HG02870 (cell line): ENCODE data around the gene RXFP1.

Source experiments
- ATAC-seq: cut with Tn5 transposase; IDR thresholded peaks from one replicate; pipeline ENCODE4 v1.9.1; 2021; ENCODE audit warnings: mild to moderate bottlenecking, moderate library complexity; ENCODE audit not compliant: unreplicated experiment

The RXFP1 gene

DNA sequence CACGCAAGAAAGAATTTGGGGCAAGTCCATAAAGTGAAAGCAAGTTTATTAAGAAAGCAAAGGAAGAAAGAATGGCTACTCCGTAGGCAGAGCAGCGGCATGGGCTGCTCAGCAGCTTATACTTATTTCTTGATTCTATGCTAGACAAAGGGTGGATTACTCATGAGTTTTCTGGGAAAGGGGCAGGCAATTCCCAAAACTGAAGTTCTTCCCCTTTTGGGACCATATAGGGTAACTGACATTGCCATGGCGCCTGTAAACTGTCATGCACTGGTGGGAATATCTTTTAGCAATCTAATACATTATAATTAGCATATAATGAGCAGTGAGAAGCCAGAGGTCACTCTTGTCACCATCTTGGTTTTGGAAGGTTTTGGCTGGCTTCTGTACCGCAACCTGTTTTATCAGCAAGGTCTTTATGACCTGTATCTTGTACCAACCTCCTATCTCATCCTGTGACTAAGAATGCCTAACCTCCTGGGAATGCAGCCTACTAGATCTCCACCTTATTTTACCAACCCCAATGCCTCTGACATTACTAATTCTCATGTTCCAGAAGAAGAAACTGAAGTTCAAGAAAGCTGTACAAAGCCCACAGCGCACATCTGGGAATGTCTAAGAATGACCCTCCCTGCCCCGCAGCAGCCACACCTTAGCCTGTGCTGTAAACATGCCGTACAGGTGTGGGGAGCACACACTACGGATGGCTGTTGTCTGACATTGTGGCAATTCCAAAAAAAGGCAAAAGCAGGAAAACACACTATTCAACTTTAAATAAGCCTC lies 18.6 kb downstream of the RXFP1 start:
- no peak for ATAC-seq

DNA sequence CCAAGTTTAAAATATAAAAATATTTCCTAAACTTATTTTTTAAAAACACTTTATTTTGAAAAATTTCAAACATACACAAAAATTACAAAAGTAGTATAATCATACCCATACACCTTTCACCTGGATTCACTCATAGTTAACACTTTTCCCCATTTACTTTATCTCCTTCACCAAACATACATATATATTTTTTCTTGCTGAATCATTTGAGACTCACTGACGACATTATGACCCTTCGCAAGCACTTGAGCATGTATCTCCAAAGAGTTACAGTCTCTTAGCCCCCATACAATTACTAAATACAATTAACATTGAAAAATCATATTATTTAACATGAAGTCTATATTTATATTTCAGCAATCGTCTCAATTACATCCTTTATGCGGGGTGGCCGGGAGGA lies 19.8 kb downstream of the RXFP1 start:
- ATAC-seq = no peak

GRCh38 chr4:158543191-158543590 lies 21.5 kb downstream of the RXFP1 start:
- no peak for ATAC-seq

DNA sequence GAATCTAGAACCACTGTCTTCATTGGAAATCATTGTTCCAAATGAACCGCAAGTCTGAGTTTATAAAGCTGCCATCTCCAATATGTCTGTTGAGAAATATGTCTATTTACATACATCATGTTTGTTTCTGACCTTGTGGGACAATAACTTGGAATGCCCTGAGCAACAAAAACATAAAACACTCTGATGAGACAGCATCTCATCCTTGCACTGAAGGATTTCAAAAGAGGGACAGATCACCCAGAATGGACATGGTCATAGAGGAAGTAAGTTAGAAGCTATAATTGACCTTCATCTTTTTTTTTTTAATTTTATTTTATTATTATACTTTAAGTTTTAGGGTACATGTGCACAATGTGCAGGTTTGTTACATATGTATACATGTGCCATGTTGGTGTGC lies 22.5 kb downstream of the RXFP1 start:
- no peak for ATAC-seq

GRCh38 chr4:158553364-158553763 lies 31.7 kb downstream of the RXFP1 start:
- ATAC-seq = no peak

DNA sequence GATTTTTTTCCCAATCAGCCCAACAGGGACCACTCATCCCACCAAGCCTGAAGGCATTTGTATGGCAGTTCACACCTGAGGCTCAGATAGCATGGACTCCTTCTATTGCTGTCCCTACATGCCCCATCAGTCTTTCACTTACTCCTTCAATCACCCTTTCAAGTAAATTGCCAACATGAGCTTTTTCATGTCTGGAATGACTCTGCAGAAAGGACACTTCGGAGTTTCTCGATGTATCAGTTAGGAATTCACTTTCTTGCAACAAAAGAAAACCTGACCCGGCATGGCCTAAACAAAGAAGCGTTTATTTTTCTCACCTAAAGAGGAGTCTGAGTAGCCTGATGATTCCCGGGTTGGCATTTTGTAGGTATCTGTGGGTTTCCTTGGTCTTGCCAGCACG lies 38.6 kb downstream of the RXFP1 start:
- no peak for ATAC-seq

GRCh38 chr4:158566860-158567259 lies 45.2 kb downstream of the RXFP1 start:
- no peak for ATAC-seq

- no peak for ATAC-seq
Observed at GRCh38 chr4:158571736-158572135, 50.1 kb downstream of the RXFP1 start.

DNA sequence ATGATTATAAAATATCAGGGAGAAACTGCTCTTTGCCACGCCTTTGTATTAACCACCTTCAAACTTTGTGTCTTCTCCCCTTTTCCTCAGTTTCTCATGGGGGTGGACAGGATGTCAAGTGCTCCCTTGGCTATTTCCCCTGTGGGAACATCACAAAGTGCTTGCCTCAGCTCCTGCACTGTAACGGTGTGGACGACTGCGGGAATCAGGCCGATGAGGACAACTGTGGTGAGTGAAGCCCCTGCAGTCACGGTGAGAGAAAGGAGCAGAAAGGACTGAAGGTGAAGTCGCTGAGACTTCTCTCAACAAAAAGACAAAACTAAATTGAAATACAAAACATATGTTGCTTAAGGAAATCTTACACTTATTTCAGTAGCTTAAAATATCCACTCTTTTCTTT lies 50.9 kb downstream of the RXFP1 start:
- ATAC-seq = no peak

- no peak for ATAC-seq
Observed at GRCh38 chr4:158578476-158578875, 56.8 kb downstream of the RXFP1 start.

DNA sequence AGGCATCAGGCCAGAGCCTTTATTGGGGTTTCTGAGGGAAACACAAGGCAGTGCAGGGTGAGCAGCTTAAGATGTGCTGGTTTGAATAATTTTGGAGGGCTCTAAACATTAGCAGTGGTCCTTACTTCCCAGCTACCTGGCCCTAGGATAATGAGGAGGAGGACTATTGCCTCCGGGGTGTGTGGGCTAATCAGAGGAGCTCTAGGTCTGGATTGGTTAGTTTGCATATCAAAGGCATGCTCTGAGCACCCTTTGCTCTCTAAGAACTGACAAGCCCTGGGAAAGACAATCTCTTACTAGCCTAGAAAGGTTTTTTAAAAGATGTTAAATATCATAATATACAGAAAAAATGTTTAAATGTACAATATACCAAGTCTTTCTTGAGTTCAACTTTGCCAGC lies 58.4 kb downstream of the RXFP1 start:
- no peak for ATAC-seq

DNA sequence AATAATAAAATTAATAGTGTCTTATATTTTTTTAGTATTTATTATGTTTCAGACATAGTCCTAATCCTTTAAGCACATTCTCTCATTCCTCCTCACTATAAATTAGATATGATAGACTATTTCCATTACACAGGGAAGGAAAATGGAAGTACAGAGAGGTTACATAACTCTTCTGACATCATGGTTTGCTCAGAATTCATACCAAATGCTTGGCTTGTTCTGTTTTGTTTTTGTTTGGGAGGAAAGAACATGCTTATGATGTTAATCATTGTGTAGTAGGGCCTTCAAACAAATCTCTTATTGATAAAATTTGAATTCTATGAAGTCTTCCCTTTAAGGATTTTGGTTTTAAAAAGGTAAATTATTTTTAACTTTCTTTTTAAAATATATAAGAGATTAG lies 59.5 kb downstream of the RXFP1 start:
- ATAC-seq = no peak

- no peak for ATAC-seq
Observed at GRCh38 chr4:158586881-158587280, 65.2 kb downstream of the RXFP1 start.

DNA sequence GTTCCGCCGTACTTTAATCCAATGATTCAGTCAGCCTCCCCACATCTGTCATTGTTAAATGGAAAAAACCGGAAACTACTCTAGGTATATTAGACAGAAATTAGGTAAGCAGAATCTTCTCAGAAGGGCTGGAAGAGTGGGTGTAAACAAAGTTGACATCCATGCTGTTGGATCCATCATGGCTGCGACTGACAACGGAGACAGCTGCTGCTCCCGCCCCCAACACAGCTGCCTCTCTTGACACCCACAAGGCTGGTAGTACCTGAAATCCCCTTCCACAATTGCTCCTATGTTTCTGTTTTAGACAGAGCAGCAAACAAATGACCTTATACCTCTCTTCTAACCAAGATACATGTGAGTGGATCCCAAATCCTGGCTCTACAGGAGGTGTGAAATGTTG lies 66.6 kb downstream of the RXFP1 start:
- no peak for ATAC-seq

GRCh38 chr4:158588777-158589176 lies 67.1 kb downstream of the RXFP1 start:
- ATAC-seq = no peak

DNA sequence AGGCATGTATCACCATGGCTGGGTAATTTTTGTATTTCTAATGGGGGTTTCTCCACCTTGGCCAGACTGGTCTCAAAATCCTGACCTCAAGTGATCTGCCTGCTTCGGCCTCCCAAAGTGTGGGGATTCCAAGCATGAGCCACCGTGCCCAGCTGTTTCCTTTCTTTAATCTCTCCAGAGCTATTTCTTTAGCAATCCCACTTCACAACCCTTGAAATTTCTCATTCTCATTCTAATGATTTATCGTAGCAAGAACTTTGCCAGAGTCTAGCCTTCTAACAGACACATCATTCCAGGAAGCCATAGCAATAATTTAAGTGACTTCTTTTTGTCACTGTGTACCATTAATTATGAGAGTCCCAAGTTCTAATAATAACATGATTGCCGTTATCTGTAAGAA lies 68.6 kb downstream of the RXFP1 start:
- no peak for ATAC-seq

DNA sequence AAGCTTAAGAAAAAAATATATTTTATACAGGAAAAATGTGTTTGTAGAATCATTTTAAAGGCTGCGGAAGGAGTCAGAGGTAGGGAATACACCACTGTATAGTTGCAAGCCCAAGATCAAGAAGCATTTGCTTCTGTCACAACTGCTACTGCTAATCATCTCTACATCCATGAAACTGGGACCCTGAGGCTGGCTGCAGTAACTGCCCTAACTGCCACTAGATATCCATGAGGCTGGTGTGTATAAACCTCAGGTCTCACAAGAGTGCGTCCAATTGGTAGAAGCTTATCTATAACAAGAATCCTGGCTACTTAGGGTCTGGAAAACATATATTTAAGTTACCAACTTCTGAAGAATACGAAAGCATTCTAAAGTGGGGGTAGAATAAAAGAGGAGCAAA lies 69.1 kb downstream of the RXFP1 start:
- ATAC-seq = no peak

DNA sequence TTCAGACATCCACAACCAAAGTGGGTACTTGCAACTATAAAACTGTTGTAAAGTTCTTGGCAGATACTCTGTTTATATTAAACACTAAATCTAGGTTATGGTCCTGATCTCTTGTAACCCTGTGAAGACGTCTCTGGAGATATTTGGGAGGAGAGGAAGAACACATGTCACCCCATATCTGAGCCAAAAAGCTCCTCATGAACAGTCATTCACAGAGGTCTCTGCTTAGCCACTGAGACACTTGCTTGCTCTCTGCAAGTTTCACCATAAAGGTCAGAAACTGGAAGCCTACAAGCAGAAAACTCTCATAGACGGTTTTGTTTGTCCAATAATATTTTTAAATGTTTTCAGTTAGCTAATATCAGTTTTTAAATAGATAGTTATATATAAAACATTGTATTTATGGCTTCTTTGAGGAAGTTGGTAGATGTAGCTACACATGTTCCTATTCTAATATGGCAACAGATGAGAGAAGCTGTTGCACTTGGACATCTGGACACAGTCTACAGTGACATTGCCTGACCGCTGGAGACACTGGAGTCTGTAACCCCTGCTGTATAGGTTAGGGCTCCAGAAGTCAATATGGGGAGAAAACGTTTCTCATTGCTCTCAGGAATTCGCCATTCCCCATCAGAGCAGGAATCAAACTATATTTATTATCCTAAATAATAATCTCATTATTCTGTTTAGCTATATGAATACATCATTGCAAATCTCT lies 76.4 kb downstream of the RXFP1 start:
- peak; percentile 70 for ATAC-seq

- no peak for ATAC-seq
Observed at GRCh38 chr4:158599150-158599549, 77.5 kb downstream of the RXFP1 start.

DNA sequence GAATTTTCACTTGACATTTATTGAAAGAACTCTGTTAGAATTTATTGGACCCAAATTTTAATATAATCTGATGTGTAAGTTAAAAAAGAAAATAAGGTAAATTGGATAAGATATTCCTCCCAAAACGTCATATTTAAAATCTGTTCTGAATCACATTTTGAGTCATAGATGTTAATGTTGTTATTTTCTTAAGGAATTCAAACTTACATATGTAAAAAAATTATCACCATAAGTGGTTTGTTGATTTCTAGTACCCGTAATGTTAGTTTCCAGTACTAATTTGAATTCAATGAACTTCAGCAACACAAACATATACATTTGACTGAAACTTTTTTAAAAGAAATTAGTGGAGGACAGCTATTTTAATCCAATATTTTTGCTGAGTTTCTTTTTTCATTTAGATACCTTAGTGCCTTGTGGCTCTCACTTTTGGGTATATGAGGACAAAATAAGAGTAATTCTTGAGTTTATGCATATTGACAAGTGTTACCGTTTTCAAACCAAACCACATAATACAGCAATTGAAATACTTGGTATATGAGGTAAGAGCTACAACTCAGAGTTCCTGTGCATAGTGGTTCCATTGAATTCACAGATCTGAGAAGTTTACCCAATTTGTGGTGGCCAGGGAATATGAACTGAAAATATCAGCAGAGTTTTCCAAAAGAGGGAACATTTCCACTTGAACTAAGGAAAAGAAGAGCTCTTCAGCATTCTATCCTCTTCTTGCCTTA lies 78.2 kb downstream of the RXFP1 start:
- no peak for ATAC-seq

DNA sequence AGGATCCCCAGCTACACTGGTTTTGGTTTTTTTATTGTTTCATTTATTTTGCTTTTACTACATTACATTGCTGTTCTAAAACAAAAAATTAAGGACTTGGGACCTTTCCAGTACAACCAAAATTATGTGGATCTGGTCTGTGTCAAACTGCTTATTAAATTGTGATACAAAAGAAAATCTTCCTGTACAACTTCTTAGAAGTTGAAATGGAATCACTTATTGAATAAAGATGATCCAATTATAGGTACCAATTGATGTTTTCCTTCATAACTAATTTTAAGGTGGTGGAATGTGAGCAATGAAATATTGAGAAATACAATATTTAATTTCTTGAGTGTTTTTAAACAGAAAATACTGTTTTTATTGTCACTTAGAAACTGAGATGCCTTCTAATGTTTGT lies 82.7 kb downstream of the RXFP1 start:
- ATAC-seq = no peak

DNA sequence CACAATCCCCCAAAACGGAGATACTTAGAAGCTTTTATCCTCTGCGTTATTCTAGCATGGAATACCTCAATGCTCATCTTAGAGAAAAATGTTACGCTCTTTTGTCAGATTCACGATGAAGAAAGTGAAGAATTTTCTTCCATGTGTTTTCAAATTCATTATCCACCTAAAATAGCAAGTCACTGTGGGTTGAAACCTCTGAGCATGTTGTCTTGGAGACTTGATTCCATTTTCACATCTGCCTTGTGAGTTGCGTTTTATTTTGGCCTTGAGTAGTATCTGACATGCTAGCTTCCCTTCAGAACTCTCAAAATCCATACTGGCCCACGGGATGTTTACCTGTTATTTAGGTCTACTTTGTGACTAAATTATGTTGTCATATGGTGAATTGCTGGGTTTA lies 83.7 kb downstream of the RXFP1 start:
- no peak for ATAC-seq
